ENCODE data around the gene ZC3H7A.
A peak's percentile ranks its signal among the peaks of the same experiment; 100 is the strongest.

ZC3H7A gene

GRCh38 chr16:11747949-11748403 lies 49.1 kb downstream of the ZC3H7A start:
- DNase-seq: no peak
- in situ Hi-C loops (cut with HindIII; ENCODE audit: low pct_ligation_motif_present, low sequenced_read_pairs): no loop called here
- H3K27me3 ChIP-seq (replicated peaks): no peaks in the 10 kb centered on the region
- no peak for TF ChIP-seq CTCF (IDR thresholded peaks at IDR 0.05; ENCODE audit: low read depth, low read length, missing control alignments)
- peaks cover 33% of the 10 kb centered on the region for H3K36me3 ChIP-seq (replicated peaks)
- no peak overlapping the region for H3K4me3 ChIP-seq (ENCODE audit: low read depth, low read length)
- no peak overlapping the region for H3K27ac ChIP-seq

- in situ Hi-C loops (cut with HindIII; ENCODE audit: low pct_ligation_motif_present, low sequenced_read_pairs): no loop called here
- Histone ChIP-seq H3K36me3 (replicated peaks) (peaks cover 5% of the 10 kb centered on the region), H3K27me3 (replicated peaks) (no peaks in the 10 kb centered on the region), H3K27ac (no peak overlapping the region), H3K4me3 (ENCODE audit: low read depth, low read length) (no peak overlapping the region)
- no peak for DNase-seq
- no peak for TF ChIP-seq CTCF (IDR thresholded peaks at IDR 0.05; ENCODE audit: low read depth, low read length, missing control alignments)
Observed at GRCh38 chr16:11744075-11744470, 53.0 kb downstream of the ZC3H7A start.

GRCh38 chr16:11743308-11744074 lies 53.6 kb downstream of the ZC3H7A start:
- no peaks in the 10 kb centered on the region for H3K27me3 ChIP-seq (replicated peaks)
- peak overlapping the region; percentile 86 for H3K27ac ChIP-seq
- H3K36me3 ChIP-seq (replicated peaks): no peaks in the 10 kb centered on the region
- peak; percentile 52 for DNase-seq
- in situ Hi-C loops (cut with HindIII; ENCODE audit: low pct_ligation_motif_present, low sequenced_read_pairs): no loop called here
- H3K4me3 ChIP-seq (ENCODE audit: low read depth, low read length): peak overlapping the region; percentile 72
- no peak for TF ChIP-seq CTCF (IDR thresholded peaks at IDR 0.05; ENCODE audit: low read depth, low read length, missing control alignments)

GRCh38 chr16:11742536-11743307 lies 54.3 kb downstream of the ZC3H7A start, which contains the start of gene TXNDC11:
Gene TXNDC11, minus strand, starts transcription at chr16:11742857. Its CDS starts 127 bp downstream, at chr16:11742730.
- TF ChIP-seq CTCF (IDR thresholded peaks at IDR 0.05; ENCODE audit: low read depth, low read length, missing control alignments): no peak
- peak within 1 kb of the TSS; percentile 72 for H3K4me3 ChIP-seq (ENCODE audit: low read depth, low read length)
- H3K36me3 ChIP-seq (replicated peaks): no peaks in the 10 kb centered on the region
- peak; percentile 95 for DNase-seq
- H3K27me3 ChIP-seq (replicated peaks): no peaks in the 10 kb centered on the region
- H3K27ac ChIP-seq: peak within 1 kb of the TSS; percentile 86
- in situ Hi-C loops (cut with HindIII; ENCODE audit: low pct_ligation_motif_present, low sequenced_read_pairs): no loop called here

- no peaks in the 10 kb centered on the region for H3K27me3 ChIP-seq (replicated peaks)
- in situ Hi-C loops (cut with HindIII; ENCODE audit: low pct_ligation_motif_present, low sequenced_read_pairs): no loop called here
- no peak for DNase-seq
- H3K4me3 ChIP-seq (ENCODE audit: low read depth, low read length): peak overlapping the region; percentile 72
- H3K36me3 ChIP-seq (replicated peaks): no peaks in the 10 kb centered on the region
- H3K27ac ChIP-seq: peak overlapping the region; percentile 86
- TF ChIP-seq CTCF (IDR thresholded peaks at IDR 0.05; ENCODE audit: low read depth, low read length, missing control alignments): no peak
Observed at GRCh38 chr16:11742093-11742535, 54.9 kb downstream of the ZC3H7A start.
